ENCODE data around the gene SGPP2. TPM values are rescaled to one million over a fixed set of nuclear protein-coding genes. Genes with fewer than 3 reads are reported as not detected.

SGPP2 gene
- total RNA-seq, 1 experiment from 2014 or later = 0.09 TPM

- H3K9me3 ChIP-seq (ENCODE audit: low read depth, low read length, poor library complexity, severe bottlenecking) = no peaks in the 10 kb centered on the region
- no TSS peak for BruUV-seq (replicated peaks)
- no peak for DNase-seq (ENCODE audit: low spot score)
- ChIA-PET CTCF (interaction anchor here (0.5 kb wide), 1 partner anchor 426 kb away, joined by 3 read pairs; no protein-coding TSS in a partner anchor), POLR2A (ENCODE audit: low non-redundant PET) (no interaction called here)
- TF ChIP-seq EZH2 (IDR thresholded peaks at IDR 0.05; ENCODE audit: borderline replicate concordance, low read depth, low read length, poor library complexity, severe bottlenecking) (no peak), CTCF (conservative IDR thresholded peaks at IDR 0.05; ENCODE audit: low read depth, low read length) (no peak)
- H3K4me3 ChIP-seq (ENCODE audit: low read depth, low read length, poor library complexity, severe bottlenecking) = no peak overlapping the region
- H3K27me3 ChIP-seq (replicated peaks; ENCODE audit: insufficient read depth, low read depth, low read length, poor library complexity) = no peaks in the 10 kb centered on the region
- intact Hi-C loops (cut with micrococcal nuclease; ENCODE audit: unreplicated experiment) = no loop called here
- no peaks in the 10 kb centered on the region for H3K36me3 ChIP-seq (ENCODE audit: insufficient read depth, low read length, poor library complexity, severe bottlenecking)
- no peak overlapping the region for H3K27ac ChIP-seq (ENCODE audit: low read depth, low read length, poor library complexity, severe bottlenecking)
- H3K4me1 ChIP-seq (ENCODE audit: insufficient read depth, low read length, poor library complexity, severe bottlenecking) = peaks cover 45% of the 10 kb centered on the region
Measured at GRCh38 chr2:222451224-222451674, 26.9 kb downstream of the SGPP2 start.

GRCh38 chr2:222452422-222452950 is 28.1 kb downstream of the SGPP2 start:
- no peak for TF ChIP-seq EZH2 (IDR thresholded peaks at IDR 0.05; ENCODE audit: borderline replicate concordance, low read depth, low read length, poor library complexity, severe bottlenecking)
- TF ChIP-seq CTCF (conservative IDR thresholded peaks at IDR 0.05; ENCODE audit: low read depth, low read length) = no peak
- peaks cover 49% of the 10 kb centered on the region for H3K4me1 ChIP-seq (ENCODE audit: insufficient read depth, low read length, poor library complexity, severe bottlenecking)
- no peak for DNase-seq (ENCODE audit: low spot score)
- H3K27ac ChIP-seq (ENCODE audit: low read depth, low read length, poor library complexity, severe bottlenecking) = no peak overlapping the region
- no peak overlapping the region for H3K4me3 ChIP-seq (ENCODE audit: low read depth, low read length, poor library complexity, severe bottlenecking)
- CTCF ChIA-PET = no interaction called here
- POLR2A ChIA-PET (ENCODE audit: low non-redundant PET) = no interaction called here
- intact Hi-C loops (cut with micrococcal nuclease; ENCODE audit: unreplicated experiment) = no loop called here
- BruUV-seq (replicated peaks) = no TSS peak
- H3K36me3 ChIP-seq (ENCODE audit: insufficient read depth, low read length, poor library complexity, severe bottlenecking) = no peaks in the 10 kb centered on the region
- H3K9me3 ChIP-seq (ENCODE audit: low read depth, low read length, poor library complexity, severe bottlenecking) = no peaks in the 10 kb centered on the region
- H3K27me3 ChIP-seq (replicated peaks; ENCODE audit: insufficient read depth, low read depth, low read length, poor library complexity) = no peaks in the 10 kb centered on the region

DNA sequence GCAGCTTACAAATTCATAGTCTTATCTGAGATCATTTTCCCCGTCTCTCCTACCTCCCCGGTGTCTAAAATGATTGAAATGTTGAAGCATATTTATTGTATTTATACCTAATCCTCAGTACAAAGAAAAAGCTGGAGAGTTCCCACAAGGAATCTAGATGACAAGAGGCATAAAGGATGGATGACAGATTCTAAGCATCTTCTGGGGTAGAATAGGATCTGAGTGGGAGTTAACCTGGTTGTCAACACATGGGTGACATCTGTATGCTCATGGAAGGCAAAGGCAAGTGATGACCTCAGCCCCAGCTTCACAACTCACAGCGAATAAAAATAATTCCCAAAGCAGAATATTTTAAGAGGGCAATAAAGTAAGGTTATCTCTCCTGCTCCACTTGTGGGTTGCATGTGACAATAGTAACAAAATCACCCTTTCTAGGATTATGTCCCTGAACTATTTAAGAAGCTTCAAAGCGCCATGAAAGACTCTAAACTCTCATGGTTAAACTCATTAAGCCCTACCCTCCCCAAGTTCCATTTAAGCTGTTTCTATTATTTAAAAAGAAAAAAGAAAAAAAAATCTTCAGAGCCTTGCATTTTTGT is 32.2 kb downstream of the SGPP2 start:
- POLR2A ChIA-PET (ENCODE audit: low non-redundant PET) = no interaction called here
- no peak overlapping the region for H3K4me3 ChIP-seq (ENCODE audit: low read depth, low read length, poor library complexity, severe bottlenecking)
- H3K27me3 ChIP-seq (replicated peaks; ENCODE audit: insufficient read depth, low read depth, low read length, poor library complexity) = no peaks in the 10 kb centered on the region
- DNase-seq (ENCODE audit: low spot score) = no peak
- H3K9me3 ChIP-seq (ENCODE audit: low read depth, low read length, poor library complexity, severe bottlenecking) = no peaks in the 10 kb centered on the region
- CTCF ChIA-PET = no interaction called here
- no TSS peak for BruUV-seq (replicated peaks)
- intact Hi-C loops (cut with micrococcal nuclease; ENCODE audit: unreplicated experiment) = no loop called here
- TF ChIP-seq CTCF (conservative IDR thresholded peaks at IDR 0.05; ENCODE audit: low read depth, low read length) (no peak), EZH2 (IDR thresholded peaks at IDR 0.05; ENCODE audit: borderline replicate concordance, low read depth, low read length, poor library complexity, severe bottlenecking) (no peak)
- peaks cover 12% of the 10 kb centered on the region for H3K4me1 ChIP-seq (ENCODE audit: insufficient read depth, low read length, poor library complexity, severe bottlenecking)
- H3K36me3 ChIP-seq (ENCODE audit: insufficient read depth, low read length, poor library complexity, severe bottlenecking) = no peaks in the 10 kb centered on the region
- no peak overlapping the region for H3K27ac ChIP-seq (ENCODE audit: low read depth, low read length, poor library complexity, severe bottlenecking)
